Mesenchymal stem cell (in vitro differentiated cells and primary cell): Measurements from ENCODE around the gene RIMS1.

Source experiments
- DNase-seq: peaks from one replicate; pipeline ENCODE4 v3.0.0-alpha.2; 2013
- H2AFZ ChIP-seq: one replicate; pipeline ENCODE4 v1.6.1; 2013; ENCODE audit warnings: low read depth, mild to moderate bottlenecking, control low read depth, inconsistent platforms, low read length, moderate library complexity
- H2AK5ac ChIP-seq: 2 replicates; pipeline ENCODE4 v1.6.1; 2013; ENCODE audit warnings: low read length, moderate library complexity, mild to moderate bottlenecking, inconsistent platforms; ENCODE audit not compliant: severe bottlenecking
- H2BK120ac ChIP-seq: one replicate; pipeline ENCODE4 v1.6.1; 2013; ENCODE audit warnings: low read depth, mild to moderate bottlenecking, inconsistent platforms, low read length, moderate library complexity
- H2BK12ac ChIP-seq, 2 experiments: one replicate each; pipeline ENCODE4 v1.6.1; 2013; ENCODE audit warnings: inconsistent platforms in 2 of 2, low read length in 2 of 2, mild to moderate bottlenecking in 2 of 2, moderate library complexity in 2 of 2, control low read depth in 1 of 2
- H2BK15ac ChIP-seq: one replicate; pipeline ENCODE4 v1.6.1; 2013; ENCODE audit warnings: mild to moderate bottlenecking, low read depth, inconsistent platforms; ENCODE audit not compliant: poor library complexity, severe bottlenecking
- H2BK5ac ChIP-seq: 2 replicates; pipeline ENCODE4 v1.6.1; 2013; ENCODE audit warnings: low read depth, mild to moderate bottlenecking, low read length, control low read depth, inconsistent platforms; ENCODE audit not compliant: poor library complexity, severe bottlenecking
- H3K14ac ChIP-seq, 2 experiments: one replicate each; pipeline ENCODE4 v1.6.1; 2013; ENCODE audit warnings: inconsistent platforms in 2 of 2, low read length in 2 of 2, control low read depth in 1 of 2, mild to moderate bottlenecking in 1 of 2, moderate library complexity in 1 of 2
- H3K18ac ChIP-seq, 2 experiments: one replicate each; pipeline ENCODE4 v1.6.1; 2013; ENCODE audit warnings: inconsistent platforms in 2 of 2, low read length in 2 of 2, control low read depth in 1 of 2, low read depth in 1 of 2, mild to moderate bottlenecking in 1 of 2
- H3K23ac ChIP-seq, 2 experiments: one replicate each; pipeline ENCODE4 v1.6.1; 2013; ENCODE audit warnings: inconsistent platforms in 2 of 2, low read length in 2 of 2, mild to moderate bottlenecking in 2 of 2, moderate library complexity in 2 of 2, control low read depth in 1 of 2
- H3K27ac ChIP-seq: 2 replicates; pipeline ENCODE4 v1.5.1; 2013; ENCODE audit warnings: mild to moderate bottlenecking, moderate library complexity, low read length, control low read depth, inconsistent platforms; ENCODE audit not compliant: poor library complexity, severe bottlenecking
- H3K27me3 ChIP-seq, 2 experiments: 2 replicates each; pipeline versions ENCODE4 v1.6.1 to v1.7.0; 2013; ENCODE audit warnings: low read length in 2 of 2, mild to moderate bottlenecking in 2 of 2, moderate library complexity in 2 of 2, control low read depth in 1 of 2, inconsistent platforms in 1 of 2; ENCODE audit not compliant: control insufficient read depth in 1 of 2, insufficient read depth in 1 of 2
- H3K36me3 ChIP-seq, 2 experiments: 2 replicates each; pipeline versions ENCODE4 v1.6.1 to v1.7.0; 2013; ENCODE audit warnings: low read length in 2 of 2, control low read depth in 1 of 2, inconsistent platforms in 1 of 2, low read depth in 1 of 2, mild to moderate bottlenecking in 1 of 2; ENCODE audit not compliant: insufficient read depth in 2 of 2, control insufficient read depth in 1 of 2
- H3K4ac ChIP-seq, 2 experiments: one replicate each; pipeline ENCODE4 v1.6.1; 2013; ENCODE audit warnings: inconsistent platforms in 2 of 2, low read length in 2 of 2, mild to moderate bottlenecking in 2 of 2, moderate library complexity in 2 of 2, control low read depth in 1 of 2, low read depth in 1 of 2
- H3K4me1 ChIP-seq: 2 replicates; pipeline ENCODE4 v1.6.1; 2013; ENCODE audit warnings: low read depth, low read length, control low read depth; ENCODE audit not compliant: control insufficient read depth, insufficient read depth
- H3K4me2 ChIP-seq: 2 replicates; pipeline ENCODE4 v1.6.1; 2013; ENCODE audit warnings: low read length, mild to moderate bottlenecking, inconsistent platforms; ENCODE audit not compliant: poor library complexity, severe bottlenecking
- H3K4me3 ChIP-seq, 2 experiments: 2 replicates each; pipeline versions ENCODE4 v1.5.1 to v1.7.0; 2013; ENCODE audit warnings: low read length in 2 of 2, mild to moderate bottlenecking in 2 of 2, control low read depth in 1 of 2, low read depth in 1 of 2; ENCODE audit not compliant: insufficient read depth in 1 of 2
- H3K79me1 ChIP-seq: replicated peaks from 2 replicates; pipeline ENCODE4 v1.6.1; 2013; ENCODE audit warnings: mild to moderate bottlenecking, control low read depth, low read length, inconsistent platforms; ENCODE audit not compliant: poor library complexity, severe bottlenecking
- H3K9ac ChIP-seq: 2 replicates; pipeline ENCODE4 v1.7.0; 2013; ENCODE audit warnings: mild to moderate bottlenecking, low read length, moderate library complexity
- H3K9me3 ChIP-seq: 2 replicates; pipeline ENCODE4 v1.7.0; 2013; ENCODE audit warnings: mild to moderate bottlenecking, low read length; ENCODE audit not compliant: control insufficient read depth
- H4K8ac ChIP-seq: one replicate; pipeline ENCODE4 v1.6.1; 2013; ENCODE audit warnings: inconsistent platforms, mild to moderate bottlenecking, low read length, moderate library complexity
- H4K91ac ChIP-seq: one replicate; pipeline ENCODE4 v1.6.1; 2013; ENCODE audit warnings: mild to moderate bottlenecking, low read length, inconsistent platforms
- WGBS: methylation state at CpG from one replicate; pipeline ENCODE4 v1.1.7; 2013; ENCODE audit warnings: mixed read lengths; 5-methylcytosine and 5-hydroxymethylcytosine counted together

Gene RIMS1

GRCh38 chr6:72212686-72213085, 326.3 kb downstream of the RIMS1 start:
- H2BK5ac ChIP-seq, result no peak overlapping the region
- WGBS, result 72% methylated on average over 2 of the region's 3 CpGs
- no peak overlapping the region for H3K4me2 ChIP-seq

GRCh38 chr6:72213654-72214053, 327.3 kb downstream of the RIMS1 start:
- Histone ChIP-seq H3K9ac (no peak overlapping the region), H3K79me1 (no peaks in the 10 kb centered on the region), H3K14ac (no peak overlapping the region), H2BK120ac (no peak overlapping the region), H3K27ac (no peak overlapping the region), H3K9me3 (no peaks in the 10 kb centered on the region), H2BK15ac (no peak overlapping the region), H3K36me3 (no peaks in the 10 kb centered on the region), H3K23ac (no peak overlapping the region), H2AFZ (no peak overlapping the region), H2BK12ac (no peak overlapping the region), H2AK5ac (no peak overlapping the region), H2BK5ac (no peak overlapping the region), H3K4me3 (no peak overlapping the region), H4K91ac (no peak overlapping the region), H3K4ac (no peak overlapping the region), H3K4me1 (peaks cover 1% of the 10 kb centered on the region), H3K4me2 (no peak overlapping the region), H4K8ac (no peak overlapping the region), H3K27me3 (no peaks in the 10 kb centered on the region), H3K18ac (no peak overlapping the region)
- WGBS, result 100% methylated on average over 1 of the region's 1 CpG
- no peak for DNase-seq

More at GRCh38 chr6:72212686-72213085, 326.3 kb downstream of the RIMS1 start:
- Histone ChIP-seq H3K9me3 (no peaks in the 10 kb centered on the region), H3K27ac (no peak overlapping the region), H2AFZ (no peak overlapping the region), H3K4ac (no peak overlapping the region), H3K23ac (no peak overlapping the region), H4K91ac (no peak overlapping the region), H3K9ac (no peak overlapping the region), H3K18ac (no peak overlapping the region), H2BK15ac (no peak overlapping the region), H2BK12ac (no peak overlapping the region), H3K4me1 (no peaks in the 10 kb centered on the region), H2AK5ac (no peak overlapping the region), H3K4me3 (no peak overlapping the region), H2BK120ac (no peak overlapping the region), H4K8ac (no peak overlapping the region), H3K36me3 (no peaks in the 10 kb centered on the region), H3K14ac (no peak overlapping the region), H3K79me1 (no peaks in the 10 kb centered on the region), H3K27me3 (no peaks in the 10 kb centered on the region)
- DNase-seq, result no peak

- Histone ChIP-seq H3K79me1 (no peaks in the 10 kb centered on the region), H2AK5ac (no peak overlapping the region), H2BK15ac (no peak overlapping the region), H3K27me3 (no peaks in the 10 kb centered on the region), H3K14ac (no peak overlapping the region), H3K9ac (no peak overlapping the region), H4K91ac (no peak overlapping the region), H3K9me3 (no peaks in the 10 kb centered on the region), H2BK5ac (no peak overlapping the region), H2AFZ (no peak overlapping the region), H4K8ac (no peak overlapping the region), H2BK12ac (no peak overlapping the region), H3K4me2 (no peak overlapping the region), H3K18ac (no peak overlapping the region), H3K4me3 (no peak overlapping the region), H3K4ac (no peak overlapping the region), H3K36me3 (no peaks in the 10 kb centered on the region), H3K23ac (no peak overlapping the region), H3K27ac (no peak overlapping the region), H2BK120ac (no peak overlapping the region), H3K4me1 (peaks cover 1% of the 10 kb centered on the region)
- DNase-seq, result no peak
- 57% methylated on average over 4 of the region's 4 CpGs for WGBS
Measured at GRCh38 chr6:72216222-72217068, 330.1 kb downstream of the RIMS1 start.

- Histone ChIP-seq H4K91ac (no peak overlapping the region), H3K23ac (no peak overlapping the region)
Measured at GRCh38 chr6:72217626-72218025, 331.3 kb downstream of the RIMS1 start.

More at GRCh38 chr6:72217626-72218025, 331.3 kb downstream of the RIMS1 start:
- H3K36me3 ChIP-seq, result no peaks in the 10 kb centered on the region
- no peak overlapping the region for H2AFZ ChIP-seq
- H3K18ac ChIP-seq, result no peak overlapping the region
- H3K4me2 ChIP-seq, result no peak overlapping the region
- H2BK120ac ChIP-seq, result no peak overlapping the region
- no peak overlapping the region for H4K8ac ChIP-seq
- WGBS, result 96% methylated on average over 2 of the region's 2 CpGs
- no peak overlapping the region for H2AK5ac ChIP-seq
- no peak overlapping the region for H3K14ac ChIP-seq
- no peaks in the 10 kb centered on the region for H3K79me1 ChIP-seq
- H3K9me3 ChIP-seq, result no peaks in the 10 kb centered on the region
- H3K27me3 ChIP-seq, result no peaks in the 10 kb centered on the region
- H3K4me3 ChIP-seq, result no peak overlapping the region
- no peak for DNase-seq
- H2BK5ac ChIP-seq, result no peak overlapping the region
- H3K9ac ChIP-seq, result no peak overlapping the region
- H3K4me1 ChIP-seq, result peaks cover 1% of the 10 kb centered on the region
- no peak overlapping the region for H2BK12ac ChIP-seq
- H3K27ac ChIP-seq, result no peak overlapping the region
- no peak overlapping the region for H3K4ac ChIP-seq
- H2BK15ac ChIP-seq, result no peak overlapping the region
